ENCODE measurements around the gene ZNF497. TPM values are rescaled to one million over a fixed set of nuclear protein-coding genes. Genes with fewer than 3 reads are reported as not detected.
A peak's percentile ranks its signal among the peaks of the same experiment; 100 is the strongest.

Gene ZNF497
- total and polyA plus RNA-seq, 2 of the 13 experiments (the other 11 are each of a cell fraction or from before 2014, with no cell fraction given): 1.5 to 1.9 TPM

GRCh38 chr19:58380037-58380661 lies 17.6 kb upstream of the ZNF497 start:
- POLR2A ChIA-PET: interaction anchor here (0.7 to 3.7 kb wide), 7 partner anchors 18 to 198 kb away, joined by 3 to 33 read pairs (median 3); partner anchors contain the start of genes ZBTB45, ZNF274, ZNF497 and ZNF584
- H3K4me1 ChIP-seq (ENCODE audit: insufficient read depth, low read length): peaks cover 24% of the 10 kb centered on the region
- WGBS (ENCODE audit: low lambda C conversion rate): 4% methylated on average over 15 of the region's 24 CpGs
- peak overlapping the region; percentile 84 for H3K9ac ChIP-seq (ENCODE audit: insufficient read depth, low read depth, low read length)
- in situ Hi-C loops (cut with HindIII; ENCODE audit: extremely low pct_ligation_motif_present, low pct_unique_long_range_greater_than_20kb) (no loop called here), intact Hi-C loops (cut with micrococcal nuclease; ENCODE audit: unreplicated experiment) (loop anchor here (2.0 kb wide), 1 partner anchor 17 kb away; the partner anchor contains the start of gene ZNF497)
- ATAC-seq: peak; percentile 9
- no peak overlapping the region for H2AFZ ChIP-seq (ENCODE audit: low read length)
- CTCF ChIA-PET (ENCODE audit: low intra/inter-chr PET ratio, low total read pairs): no interaction called here
- H3K36me3 ChIP-seq (replicated peaks in 1 of 2; ENCODE audit: control insufficient read depth in 1 of 2, insufficient read depth in 2 of 2, low read length in 2 of 2): no peaks in the 10 kb centered on the region
- peak overlapping the region; percentile 56 to 81 (median 74) for H3K4me3 ChIP-seq (replicated peaks in 1 of 3; ENCODE audit: insufficient read depth in 1 of 3, low read depth in 2 of 3, low read length in 3 of 3)
- FAIRE-seq: no peak
- H3K27me3 ChIP-seq (ENCODE audit: control insufficient read depth in 1 of 2, insufficient read depth in 2 of 2, low read length in 2 of 2): no peaks in the 10 kb centered on the region
- TSS peak; percentile 43 for BruUV-seq (replicated peaks)
- H3K27ac ChIP-seq (ENCODE audit: extremely low read length, insufficient read depth, low read length): peak overlapping the region; percentile 86
- H4K20me1 ChIP-seq (ENCODE audit: insufficient read depth, low read length): no peaks in the 10 kb centered on the region
- no peaks in the 10 kb centered on the region for H3K9me3 ChIP-seq (ENCODE audit: low read length)
- no peak for DNase-seq (ENCODE audit: low spot score)
- H3K4me2 ChIP-seq (ENCODE audit: low read depth, low read length): peak overlapping the region; percentile 100
- no peaks in the 10 kb centered on the region for H3K79me2 ChIP-seq (ENCODE audit: insufficient read depth, low read length)
- TF ChIP-seq MIXL1 (CRISPR knock-in tag; IDR thresholded peaks at IDR 0.05): no peak
- peak; percentile 71 for TF ChIP-seq HNF4A (CRISPR knock-in tag; IDR thresholded peaks at IDR 0.05)
- no peak for TF ChIP-seq EP300 (IDR thresholded peaks at IDR 0.05; ENCODE audit: low read depth in 2 of 2, low read length in 2 of 2)
- TF ChIP-seq EP300 (CRISPR knock-in tag; IDR thresholded peaks at IDR 0.05; ENCODE audit: borderline replicate concordance): no peak
- TF ChIP-seq ZNF772 (CRISPR knock-in tag; IDR thresholded peaks at IDR 0.05): no peak
- TF ChIP-seq ZNF407 (CRISPR knock-in tag; IDR thresholded peaks at IDR 0.05; ENCODE audit: not compliant biosample characterization): no peak
- TF ChIP-seq BCLAF1 (IDR thresholded peaks at IDR 0.05): no peak
- TF ChIP-seq ZNF781 (CRISPR knock-in tag; IDR thresholded peaks at IDR 0.05; ENCODE audit: borderline replicate concordance, not compliant biosample characterization): peak; percentile 59
- TF ChIP-seq ZNF7 (CRISPR knock-in tag; IDR thresholded peaks at IDR 0.05): peak; percentile 57; the same call in 1 of the 2 replicates
- no peak for TF ChIP-seq AGO2 (optimal IDR thresholded peaks at IDR 0.05; ENCODE audit: low read depth, low read length)
- TF ChIP-seq ZNF770 (CRISPR knock-in tag; IDR thresholded peaks at IDR 0.05): peak; percentile 82
